NCI-H1417 treated with DMSO at 0.1 percent for 48 hours (cell line): Measurements from ENCODE around the gene KCNN3.

Experiments
- DNase-seq: peaks from one replicate; lab custom pipeline; 2025; lab: John Stamatoyannopoulos, UW

The KCNN3 gene

DNA sequence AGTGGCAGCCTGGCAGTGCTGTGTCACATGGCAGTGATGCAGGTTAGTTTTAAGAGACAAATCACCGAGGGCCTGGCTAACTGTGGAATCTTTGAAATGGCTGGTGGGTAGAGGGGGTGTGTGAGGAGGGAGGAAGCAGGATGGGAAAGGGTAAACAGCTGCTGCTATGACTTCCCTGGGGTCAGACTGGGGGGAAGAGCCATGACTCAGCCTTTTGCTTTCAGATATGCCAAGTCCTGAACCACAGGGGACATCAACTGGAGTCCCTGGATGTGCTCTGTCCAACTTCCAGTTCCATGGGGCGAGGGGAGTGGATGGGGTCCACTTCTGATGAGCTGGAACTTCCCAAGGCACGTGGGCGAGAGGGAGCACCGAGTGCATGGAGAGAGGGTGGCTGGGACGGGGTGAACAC, 141.0 kb downstream of the KCNN3 start:
- no peak for DNase-seq

- DNase-seq: no peak
These were observed 143.0 kb downstream of the KCNN3 start for GRCh38 chr1:154726896-154727753.

- DNase-seq: no peak
These were observed 143.6 kb downstream of the KCNN3 start for GRCh38 chr1:154726443-154726842.

DNA sequence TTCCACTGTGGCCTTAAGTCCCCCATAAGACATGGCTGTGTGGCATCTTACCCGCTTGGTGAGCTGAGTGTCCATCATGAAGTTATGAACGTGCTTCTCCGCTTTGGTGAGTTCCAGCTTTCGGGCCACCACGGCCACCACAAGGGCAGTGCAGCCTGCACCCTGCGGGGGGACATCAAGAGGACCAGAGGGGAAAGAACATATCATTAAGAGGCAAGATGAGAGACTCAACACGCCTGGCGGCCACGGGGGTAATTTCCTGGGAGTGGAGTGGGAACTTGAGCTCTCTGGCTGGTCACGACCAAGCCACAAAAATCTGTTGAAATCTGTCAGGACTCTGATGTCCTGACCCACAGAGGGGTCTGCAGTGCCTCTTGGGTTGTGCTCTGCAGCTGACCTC, 144.2 kb downstream of the KCNN3 start:
- no peak for DNase-seq

DNA sequence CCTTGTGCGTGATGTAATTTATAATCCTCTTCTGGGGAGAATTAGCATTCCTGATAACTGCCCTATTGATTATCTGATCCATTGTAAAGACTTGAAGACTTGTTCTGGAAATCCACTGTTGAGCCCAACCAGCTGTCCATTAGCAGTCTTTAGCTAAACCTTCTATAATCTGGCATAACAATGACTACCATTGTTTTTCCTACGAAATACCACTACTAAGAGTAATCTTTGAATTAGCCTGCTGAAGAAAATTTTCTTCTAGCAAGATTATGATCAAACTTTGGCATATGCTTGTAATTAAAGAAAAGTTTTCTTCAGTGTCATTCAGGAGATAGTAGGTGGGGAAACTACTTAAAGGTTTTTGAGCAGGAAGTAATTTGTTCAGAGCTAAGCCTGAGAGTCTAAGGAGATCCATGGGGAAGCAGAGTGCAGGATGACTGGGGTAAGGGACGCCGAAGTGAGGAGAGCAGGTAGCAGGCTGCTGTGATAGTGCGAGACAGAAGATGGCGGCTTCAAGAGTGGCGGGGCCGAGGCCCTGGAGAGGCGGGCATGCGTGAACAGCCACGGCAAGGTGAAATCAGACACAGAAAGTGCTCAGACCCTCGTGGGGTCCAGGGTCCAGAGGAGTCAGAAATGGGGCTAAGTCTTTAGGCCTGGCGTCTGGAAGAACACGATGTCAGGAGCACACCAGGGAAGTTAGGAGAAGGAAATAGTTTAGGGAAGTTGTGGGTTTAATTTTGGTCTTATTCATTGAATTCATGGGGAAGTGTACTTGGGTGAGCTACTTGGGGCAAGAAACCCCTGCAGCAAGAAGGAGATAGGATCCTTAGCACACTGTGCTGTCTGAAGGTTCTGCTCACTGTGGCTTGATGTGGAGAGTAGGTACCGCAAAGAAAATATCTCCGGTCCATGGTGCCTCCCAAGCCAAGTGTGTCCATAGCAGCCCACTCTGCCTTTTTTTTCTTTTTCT, 149.5 kb downstream of the KCNN3 start:
- no peak for DNase-seq

DNA sequence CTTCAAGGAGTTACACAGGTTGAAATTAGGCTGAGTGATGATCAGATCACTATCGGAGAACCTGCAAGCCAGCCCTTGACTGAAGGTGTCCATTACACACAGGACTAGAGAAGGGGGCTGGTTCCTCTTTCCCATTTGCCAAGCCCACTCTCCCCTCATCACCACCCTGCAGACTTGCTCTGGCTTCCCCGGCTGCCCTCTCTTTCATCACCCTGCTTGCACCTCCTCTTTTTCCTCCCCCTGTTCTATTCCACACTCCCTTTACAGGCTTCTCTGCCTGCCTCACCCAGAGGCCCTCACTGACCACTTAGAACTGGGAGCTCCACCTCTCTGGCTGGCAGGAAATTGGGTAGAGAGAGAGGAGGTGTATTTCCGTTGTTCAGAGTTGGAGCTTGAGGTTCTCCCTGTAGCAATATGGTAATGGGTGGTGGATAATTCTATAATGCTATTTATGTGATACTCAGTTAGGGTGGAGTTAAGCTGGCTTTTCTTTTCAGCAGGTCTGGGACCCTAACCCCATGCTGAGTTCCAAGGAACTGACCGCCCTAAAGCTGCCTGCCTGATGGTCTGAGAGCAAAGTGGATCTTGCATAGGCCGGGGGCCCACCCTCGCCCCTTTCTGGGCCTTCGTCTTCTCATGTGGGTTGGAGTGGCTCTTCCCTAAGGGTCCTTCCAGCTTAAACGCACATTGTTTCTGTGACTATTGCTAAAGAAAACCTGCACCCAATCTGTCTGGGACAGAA, 150.3 kb downstream of the KCNN3 start:
- DNase-seq: no peak

DNA sequence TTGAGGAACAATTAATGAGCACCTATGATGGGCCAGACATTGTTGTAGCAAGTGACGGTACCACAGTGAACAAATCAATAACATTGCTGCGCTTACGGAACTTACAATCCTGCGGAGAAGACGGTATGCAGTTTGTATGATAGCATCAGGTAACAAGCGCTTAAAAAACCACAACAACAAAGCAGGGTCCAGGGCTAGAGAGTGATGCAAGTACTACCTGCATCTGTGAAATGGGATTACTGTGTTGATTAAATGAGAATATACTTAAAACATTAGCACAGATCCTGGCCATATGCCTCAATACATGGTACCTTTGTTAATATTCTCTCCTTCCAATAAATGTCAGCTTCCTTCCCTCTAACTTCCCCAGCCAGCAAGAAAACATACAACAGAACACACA, 151.5 kb downstream of the KCNN3 start:
- no peak for DNase-seq

GRCh38 chr1:154717528-154717924, 152.6 kb downstream of the KCNN3 start:
- no peak for DNase-seq

DNA sequence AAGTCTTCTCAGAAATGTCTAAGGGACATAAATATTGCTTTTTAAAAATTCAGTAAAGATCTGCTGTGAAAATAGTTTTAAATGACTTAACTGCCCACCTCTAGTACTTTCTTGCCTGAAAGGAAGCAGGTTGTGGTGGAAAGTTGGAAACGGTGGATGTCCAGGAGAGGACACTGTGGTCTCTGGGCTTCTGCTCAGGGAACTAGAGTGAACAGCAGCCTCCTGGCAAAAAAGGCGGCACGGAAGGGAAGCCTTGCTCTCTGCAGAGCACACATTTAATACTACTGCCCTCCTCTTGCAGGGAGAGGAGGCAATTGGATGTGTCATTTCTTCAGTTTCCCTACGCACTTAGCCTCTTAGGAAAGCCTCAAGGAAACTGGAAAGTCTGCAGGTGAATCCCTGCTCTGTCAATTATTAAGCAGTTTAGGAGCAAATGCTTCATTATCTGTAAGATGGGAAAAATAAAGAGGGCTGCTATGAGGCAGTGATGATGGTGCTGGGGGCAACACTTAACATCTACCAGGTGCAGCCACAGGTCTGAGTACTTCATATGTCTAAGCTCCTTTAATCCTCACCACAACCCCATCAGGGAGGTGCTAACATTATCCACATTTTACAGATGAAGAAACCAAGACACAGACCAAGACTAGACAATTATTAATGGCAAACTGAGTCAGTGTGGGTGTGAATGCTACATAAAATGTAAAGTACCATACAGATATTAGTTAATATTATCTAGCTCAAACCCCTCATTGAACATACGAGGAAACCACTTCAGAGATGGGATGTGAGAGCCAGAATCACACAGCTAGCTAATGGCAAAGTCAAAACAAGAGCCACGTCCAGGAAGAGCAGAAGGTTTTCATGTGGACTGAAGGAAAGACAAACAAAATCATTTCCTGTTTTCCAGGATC, 153.2 kb downstream of the KCNN3 start:
- DNase-seq: no peak

DNA sequence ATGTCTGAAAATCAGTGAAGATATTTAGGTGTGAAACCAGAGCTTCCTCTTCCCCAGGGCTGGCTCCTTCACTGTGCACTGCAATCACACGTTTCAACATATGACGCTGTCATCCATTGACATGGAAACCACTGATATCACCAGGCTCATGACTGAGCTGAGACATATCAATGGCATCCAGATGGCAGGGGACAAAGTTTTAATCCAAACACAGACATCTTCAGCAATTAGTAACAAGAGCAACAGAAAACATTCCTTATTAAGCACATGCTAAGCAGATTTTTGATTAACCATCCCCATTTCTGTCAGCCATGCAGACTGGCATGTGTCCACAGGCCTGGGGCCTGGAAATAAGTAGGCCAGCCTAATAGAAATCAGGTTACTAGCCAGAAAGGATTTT, 154.1 kb downstream of the KCNN3 start:
- no peak for DNase-seq

DNA sequence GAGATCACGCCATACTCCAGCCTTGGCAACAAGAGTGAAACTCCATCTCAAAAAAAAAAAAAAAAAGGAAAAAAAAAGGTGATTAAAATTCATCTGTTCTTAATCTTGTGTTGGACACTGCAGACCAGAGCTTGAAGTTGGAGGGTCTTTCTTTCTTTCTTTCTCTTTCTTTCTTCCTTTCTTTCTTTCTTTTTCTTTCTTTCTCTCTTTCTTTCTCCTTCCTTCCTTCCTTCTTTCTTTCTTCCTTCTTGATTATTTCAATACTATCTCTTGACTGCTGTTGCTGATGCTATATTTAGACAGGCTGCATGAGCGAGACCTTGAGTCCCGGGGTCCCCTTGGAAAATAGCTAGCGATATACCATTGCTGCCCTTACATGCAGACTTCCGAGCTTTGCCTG, 154.7 kb downstream of the KCNN3 start:
- DNase-seq: no peak

- DNase-seq: no peak
These were observed 155.4 kb downstream of the KCNN3 start for GRCh38 chr1:154714638-154715037.

DNA sequence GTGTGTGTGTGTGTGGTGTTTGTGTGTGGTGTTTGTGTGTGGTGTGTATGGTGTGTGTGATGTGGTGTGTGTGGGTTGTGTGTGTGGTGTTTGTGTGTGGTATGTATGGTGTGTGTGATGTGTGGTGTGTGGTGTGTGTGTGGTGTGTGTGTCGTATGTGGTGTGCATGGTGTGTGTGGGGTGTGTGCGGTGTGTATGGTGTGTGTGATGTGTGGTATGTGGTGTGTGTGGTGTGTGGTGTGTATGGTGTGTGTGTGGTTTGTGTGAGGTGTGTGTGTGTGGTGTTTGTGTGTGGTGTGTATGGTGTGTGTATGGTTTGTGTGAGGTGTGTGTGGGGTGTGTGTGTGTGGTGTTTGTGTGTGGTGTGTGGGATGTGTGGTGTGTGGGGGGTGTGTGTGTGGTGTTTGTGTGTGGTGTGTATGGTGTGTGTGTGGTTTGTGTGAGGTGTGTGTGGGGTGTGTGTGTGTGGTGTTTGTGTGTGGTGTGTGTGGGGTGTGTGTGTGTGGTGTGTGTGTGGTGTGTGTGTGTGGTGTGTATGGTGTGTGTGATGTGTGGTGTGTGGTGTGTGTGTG, 155.9 kb downstream of the KCNN3 start:
- DNase-seq: no peak

DNA sequence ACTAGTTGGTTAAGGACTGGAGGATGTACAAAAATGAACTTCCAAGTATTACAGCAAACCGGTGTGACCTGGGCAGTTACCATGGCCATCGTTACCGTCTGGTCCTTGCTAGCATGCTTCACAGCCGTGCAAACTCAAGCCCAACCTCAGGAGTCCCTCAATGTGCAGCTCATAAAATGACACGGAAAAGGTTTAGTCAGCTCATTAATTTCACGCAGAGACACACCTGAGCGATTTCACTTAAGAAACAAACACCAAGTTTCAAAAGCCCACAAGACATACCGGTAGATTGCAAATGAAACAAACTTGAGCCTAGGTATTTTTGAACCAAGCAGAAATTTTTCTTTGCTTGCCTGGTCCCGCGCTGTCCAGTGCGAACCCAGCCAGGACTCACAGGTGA, 157.1 kb downstream of the KCNN3 start:
- DNase-seq: no peak

DNA sequence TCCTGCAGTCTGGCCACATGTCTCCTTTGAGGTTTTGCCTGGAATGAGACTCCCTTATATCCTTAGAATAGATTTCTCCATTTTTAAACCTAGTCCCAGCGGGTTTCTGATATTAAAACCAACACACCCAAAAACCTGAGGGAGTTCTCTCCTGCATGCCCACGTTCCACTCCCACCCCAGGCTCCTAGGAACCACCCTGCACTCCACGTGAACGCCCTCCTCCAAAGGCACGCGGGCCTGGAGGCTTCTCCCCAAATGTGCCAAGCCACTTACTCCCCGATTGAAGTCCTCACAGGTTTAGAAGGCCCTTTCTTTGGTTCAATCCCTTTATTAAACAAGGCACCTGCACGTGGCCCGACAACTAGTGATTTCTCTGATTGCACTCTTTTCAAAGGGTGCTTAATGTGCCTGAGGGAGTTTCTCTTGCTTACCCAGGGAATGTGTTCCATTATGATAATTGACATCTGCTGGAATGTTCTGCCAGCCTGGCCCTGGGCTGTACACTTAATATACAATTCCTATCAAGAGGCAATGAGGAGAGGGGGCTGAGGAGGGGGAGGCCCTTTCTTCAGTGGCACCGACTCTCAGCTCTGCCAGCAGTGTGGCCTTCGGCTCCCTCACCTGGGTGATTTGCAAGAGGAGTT, 157.8 kb downstream of the KCNN3 start:
- DNase-seq: no peak

DNA sequence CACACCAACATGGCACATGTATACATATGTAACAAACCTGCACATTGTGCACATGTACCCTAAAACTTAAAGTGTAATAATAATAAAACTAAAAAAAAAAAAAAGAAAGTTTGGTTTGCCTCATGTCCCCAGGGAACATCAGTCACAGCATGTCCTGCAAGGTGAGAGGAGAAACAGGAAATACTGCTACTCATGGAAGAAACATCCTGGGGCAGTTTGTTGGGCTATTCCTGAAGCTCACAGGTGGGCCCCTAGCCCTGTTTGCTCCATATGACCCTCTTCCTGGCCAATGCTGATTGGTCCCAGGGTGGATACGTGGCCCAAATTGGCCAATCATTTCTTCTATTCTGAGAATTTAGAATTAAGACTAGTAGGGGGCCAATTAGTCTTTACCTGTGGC, 158.7 kb downstream of the KCNN3 start:
- no peak for DNase-seq

DNA sequence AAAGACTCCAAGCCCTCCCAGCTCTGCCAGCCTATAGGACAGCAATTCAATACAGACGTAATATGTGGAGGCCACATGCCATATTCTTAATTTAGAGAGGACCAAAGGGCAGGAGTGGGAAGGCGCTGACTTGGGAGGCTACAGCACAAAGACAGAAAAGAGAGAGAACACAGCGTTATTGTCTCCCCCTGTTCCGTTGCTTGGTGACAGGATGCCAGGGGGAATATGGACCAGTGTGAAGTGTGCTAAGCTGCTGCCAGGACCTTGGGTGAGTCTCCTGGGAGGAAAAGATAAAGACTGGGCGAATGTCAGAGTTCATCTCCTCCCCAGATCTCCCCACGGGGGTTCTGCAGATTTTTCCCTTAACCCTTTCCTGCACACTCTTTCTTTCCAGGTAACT, 160.0 kb downstream of the KCNN3 start:
- DNase-seq: no peak

DNA sequence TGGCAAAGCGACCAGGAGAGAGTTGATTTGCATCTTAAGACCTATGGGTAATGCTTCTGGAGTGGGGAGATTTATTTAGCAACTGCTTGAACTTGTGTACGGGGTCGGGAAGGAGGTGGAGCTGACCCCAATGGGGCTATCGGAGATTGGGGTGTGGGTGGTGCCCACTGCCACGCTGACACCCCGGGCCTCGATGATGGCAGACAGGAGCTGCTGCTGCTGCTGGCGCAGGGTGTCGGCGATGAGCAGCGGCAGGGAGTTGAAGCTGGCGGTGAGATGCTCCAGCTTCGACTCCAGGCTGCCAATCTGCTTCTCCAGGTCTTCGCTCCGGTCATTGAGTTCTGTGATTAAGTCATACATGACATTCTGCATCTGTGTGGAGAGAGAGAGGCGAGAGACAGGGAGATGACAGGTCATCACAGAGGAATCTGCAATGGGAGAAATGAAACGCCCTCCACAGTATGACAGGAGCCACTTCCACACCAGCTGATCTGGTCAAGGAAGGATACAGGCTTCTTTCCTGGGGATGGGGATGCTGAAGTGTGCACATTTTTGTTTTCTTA, 162.1 kb downstream of the KCNN3 start:
- DNase-seq: no peak

DNA sequence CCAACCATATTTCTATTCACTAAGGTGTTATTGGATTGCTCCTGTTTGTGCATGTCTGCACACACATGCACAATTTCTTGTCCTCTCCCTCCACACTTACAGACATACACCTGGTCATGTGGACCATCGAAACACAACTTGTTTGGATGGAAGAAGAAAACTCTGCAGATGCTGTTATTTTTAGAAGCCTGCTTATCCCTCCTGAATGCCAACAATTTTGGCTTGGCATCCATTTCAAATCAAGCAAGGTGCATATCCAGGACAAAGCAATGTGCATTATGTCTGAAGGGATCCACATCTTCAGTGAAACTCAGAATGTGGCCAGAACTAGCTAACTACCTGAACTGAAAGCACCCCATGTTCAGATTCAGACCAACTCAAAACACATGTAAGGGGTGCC, 163.2 kb downstream of the KCNN3 start:
- no peak for DNase-seq

- no peak for DNase-seq
These were observed 164.5 kb downstream of the KCNN3 start for GRCh38 chr1:154705544-154705943.
